Stimulated activated CD8-positive, alpha-beta memory T cell treated with anti-CD3 and anti-CD28 coated beads, Interleukin-15, amount 100 ng/mL, for 24 hours (primary cell): ENCODE measurements around the gene C11orf65.

Experiments
- DNase-seq: peaks from one replicate; pipeline ENCODE4 v3.0.0-alpha.2; 2020; ENCODE audit warnings: low read depth

Gene C11orf65, protein sequence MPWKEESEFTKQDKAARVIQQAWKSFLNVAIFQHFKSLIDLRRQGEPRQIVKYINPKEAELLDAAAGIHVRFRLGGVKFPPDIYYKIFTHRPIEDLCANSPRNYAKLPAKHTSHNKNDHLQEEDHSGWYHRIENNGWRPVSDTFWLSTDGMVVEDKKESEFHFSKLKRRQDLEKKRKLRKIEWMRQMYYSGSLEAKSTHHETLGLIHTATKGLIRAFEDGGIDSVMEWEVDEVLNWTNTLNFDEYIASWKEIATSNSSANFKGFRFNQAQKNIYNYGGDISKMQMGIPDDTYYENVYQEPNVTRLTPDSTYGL

GRCh38 chr11:108467091-108467823 is at the start of gene C11orf65:
Gene C11orf65, minus strand, starts transcription at chr11:108467529. Its CDS starts 5,970 bp downstream, at chr11:108461559.
- peak; percentile 82 for DNase-seq

- DNase-seq = no peak
Observed at GRCh38 chr11:108516125-108516524, 48.8 kb upstream of the C11orf65 start.

- no peak for DNase-seq
Observed at GRCh38 chr11:108512708-108513107, 45.4 kb upstream of the C11orf65 start.

- no peak for DNase-seq
Observed at GRCh38 chr11:108511851-108512474, 44.6 kb upstream of the C11orf65 start.

DNA sequence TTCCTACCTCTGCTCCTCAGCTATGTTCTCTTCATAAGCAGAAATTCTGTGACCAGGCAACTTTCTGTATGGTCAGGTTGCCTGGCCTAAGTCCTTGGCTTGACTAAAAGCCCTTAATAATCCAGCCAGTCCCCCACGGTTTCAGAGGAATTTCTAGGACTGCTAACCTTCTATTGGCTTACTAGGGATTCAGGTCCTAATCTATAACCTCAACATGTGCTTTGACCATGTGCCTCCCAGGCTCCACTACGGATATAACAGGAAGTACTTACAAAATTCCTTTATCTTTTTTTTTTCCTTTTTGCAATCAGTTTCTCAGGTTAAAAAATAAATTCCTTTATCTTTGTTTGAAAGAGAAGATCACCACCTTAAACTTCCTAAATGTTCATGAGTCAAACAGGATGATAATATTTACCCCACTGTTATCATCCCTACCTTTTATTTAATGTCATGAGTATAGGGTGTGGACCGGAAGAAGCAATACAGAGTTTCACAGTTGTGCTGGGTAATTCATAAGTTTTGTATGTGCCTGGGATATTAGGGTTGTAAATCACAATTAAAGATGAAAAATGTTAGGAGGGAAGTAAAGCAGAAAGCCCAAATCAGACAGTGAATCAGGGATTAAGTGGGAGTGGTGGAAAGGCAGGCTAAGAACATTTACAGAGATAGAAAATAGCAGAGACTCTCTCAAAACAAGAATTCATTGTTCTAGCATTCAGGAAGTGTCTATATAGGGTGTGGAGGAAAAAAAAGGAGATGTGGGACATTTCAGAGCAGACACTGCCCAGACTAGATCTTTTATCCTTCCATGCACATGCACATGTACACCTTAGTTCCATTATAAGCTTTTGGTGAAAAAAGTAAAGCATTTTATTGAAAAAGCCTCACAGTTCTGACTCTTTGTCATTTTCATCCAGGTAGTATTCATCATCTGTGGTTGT is 41.6 kb upstream of the C11orf65 start:
- no peak for DNase-seq

GRCh38 chr11:108501396-108501795 is 34.1 kb upstream of the C11orf65 start:
- DNase-seq = no peak

- DNase-seq = no peak
Observed at GRCh38 chr11:108500721-108501120, 33.4 kb upstream of the C11orf65 start.

- DNase-seq = no peak
Observed at GRCh38 chr11:108500169-108500568, 32.8 kb upstream of the C11orf65 start.

GRCh38 chr11:108498816-108499408 is 31.6 kb upstream of the C11orf65 start:
- DNase-seq = no peak

- peak; percentile 10 for DNase-seq
Observed at GRCh38 chr11:108498046-108498815, 30.9 kb upstream of the C11orf65 start, which contains the start of gene POGLUT3. Gene POGLUT3, minus strand, starts transcription at chr11:108498384. Its CDS starts 18 bp downstream, at chr11:108498366.

GRCh38 chr11:108497317-108498045 is 30.2 kb upstream of the C11orf65 start:
- DNase-seq = peak; percentile 13

DNA sequence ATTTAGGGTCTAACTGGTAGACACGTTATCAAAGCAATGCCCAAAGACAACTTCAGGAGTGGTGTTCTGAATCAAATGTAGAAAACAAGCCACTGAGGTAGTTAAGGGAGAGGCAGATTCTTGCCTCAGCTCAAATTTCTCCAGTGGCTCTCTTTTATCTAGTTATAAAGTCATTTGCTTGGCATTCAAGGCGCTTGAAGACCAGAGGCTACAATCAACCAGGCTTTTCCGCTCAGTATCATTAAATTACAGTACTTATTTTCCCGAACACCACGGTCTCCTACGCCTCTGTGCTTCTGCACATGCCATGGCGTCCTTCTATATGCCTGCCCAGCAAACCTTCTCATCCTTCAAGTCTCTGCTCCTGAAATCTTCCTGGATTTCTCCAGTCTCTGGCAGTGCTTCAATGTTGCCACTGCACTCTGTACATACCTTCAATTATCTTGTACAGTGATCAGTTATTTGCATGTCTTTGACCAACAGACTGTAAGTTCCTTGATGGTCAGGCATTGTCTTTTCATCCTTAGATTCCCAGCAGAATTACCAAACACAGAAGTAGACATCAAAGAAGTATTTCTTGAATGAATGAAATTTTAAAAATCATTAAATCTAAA is 29.4 kb upstream of the C11orf65 start:
- no peak for DNase-seq

- no peak for DNase-seq
Observed at GRCh38 chr11:108495326-108495725, 28.0 kb upstream of the C11orf65 start.

DNA sequence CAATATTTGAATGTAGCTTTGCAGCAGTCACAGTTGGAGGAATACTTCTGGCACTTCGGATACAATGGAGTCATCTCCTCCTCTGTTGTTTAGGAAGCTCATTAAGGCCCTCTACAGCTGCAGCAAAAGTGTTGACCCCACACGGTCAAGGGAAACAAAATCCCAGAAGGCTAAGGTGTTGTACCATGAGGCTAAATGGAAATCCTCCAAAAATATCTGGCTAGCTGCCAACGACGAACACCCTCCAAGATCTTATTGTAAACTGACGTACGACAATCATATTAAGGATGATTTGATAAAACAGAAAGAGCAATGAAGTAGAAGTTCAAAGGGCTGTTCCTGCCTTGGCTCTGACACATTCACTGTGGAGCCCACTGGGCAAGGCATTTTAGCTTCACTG is 26.9 kb upstream of the C11orf65 start:
- DNase-seq = no peak

DNA sequence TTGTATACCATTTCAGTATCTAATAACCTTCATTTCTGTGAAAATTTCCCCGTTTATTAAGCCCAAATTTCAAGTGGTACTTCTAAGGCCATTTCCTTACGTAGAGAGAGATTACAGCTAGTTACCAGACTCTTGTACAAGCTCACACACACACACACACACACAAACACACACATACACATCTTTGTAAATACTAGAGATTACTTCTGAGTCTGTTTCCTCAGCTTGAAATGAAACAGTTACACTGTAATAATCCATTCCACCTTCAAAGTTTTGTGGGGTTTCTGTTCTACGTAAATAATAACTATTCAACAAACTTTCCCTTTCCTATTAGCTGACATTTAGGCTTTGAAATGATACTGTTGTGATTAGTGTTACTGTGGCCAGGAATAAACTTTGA is 24.6 kb upstream of the C11orf65 start:
- DNase-seq = no peak

DNA sequence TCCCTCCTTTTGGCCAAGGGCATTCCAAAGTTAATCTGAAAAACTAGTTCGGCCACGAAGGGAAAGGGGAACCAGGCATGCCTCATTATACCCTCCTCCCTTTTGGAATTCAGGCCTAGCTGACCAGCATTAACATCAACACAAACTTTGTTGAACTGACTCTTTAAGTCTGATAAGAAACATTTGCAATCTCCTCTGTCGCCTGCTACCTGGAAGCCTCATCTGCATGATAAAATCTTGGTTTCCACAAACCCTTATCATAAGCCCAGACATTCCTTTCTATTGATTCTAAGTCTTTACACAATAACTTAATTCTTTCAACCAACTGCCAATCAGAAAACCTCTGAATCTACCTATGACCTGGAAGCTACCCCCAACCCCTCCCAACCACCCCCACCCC is 19.5 kb upstream of the C11orf65 start:
- no peak for DNase-seq

DNA sequence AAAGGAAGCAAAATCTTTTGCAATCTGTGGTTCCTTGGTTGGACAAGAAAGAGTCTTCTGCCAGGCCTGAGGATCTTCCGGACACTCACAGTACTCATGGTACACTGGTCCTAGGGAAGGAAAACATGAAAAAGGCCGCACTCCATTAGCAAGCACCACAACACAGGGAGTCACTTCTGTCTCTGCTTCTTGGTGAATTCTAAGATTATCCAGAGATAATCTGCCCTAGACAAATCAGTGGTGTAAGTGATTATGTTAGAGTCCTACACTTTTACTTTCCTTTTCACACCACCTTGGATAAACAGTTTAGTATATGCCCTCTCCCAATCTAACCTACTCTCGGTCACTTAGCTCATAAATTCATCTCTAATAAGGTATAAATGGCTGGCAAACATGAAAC is 19.0 kb upstream of the C11orf65 start:
- no peak for DNase-seq

GRCh38 chr11:108483163-108483562 is 15.8 kb upstream of the C11orf65 start:
- DNase-seq = no peak

GRCh38 chr11:108474664-108475463 is 7.5 kb upstream of the C11orf65 start:
- no peak for DNase-seq
